HL-60 (cell line): ENCODE results near the gene UBE2S.

ENCODE experiments used
- DNase-seq, 2 experiments: peaks; one replicate each; pipeline ENCODE4 v3.0.0-alpha.2; 2010 to 2020; ENCODE audit warnings: low read depth in 1 of 2, low spot score in 1 of 2
- H3K27ac ChIP-seq: fragments of 250-450 bp; sonication (Bioruptor Pico); replicated peaks from 2 replicates; pipeline ENCODE4 v1.5.1; 2020; ENCODE audit warnings: mild to moderate bottlenecking, moderate library complexity
- H3K27me3 ChIP-seq: fragments of 250-450 bp; sonication (Bioruptor Pico); 2 replicates; pipeline ENCODE4 v1.5.1; 2021; ENCODE audit warnings: mild to moderate bottlenecking, moderate library complexity; ENCODE audit not compliant: insufficient read depth, poor library complexity, severe bottlenecking
- H3K4me3 ChIP-seq: replicated peaks from 2 replicates; pipeline ENCODE4 v1.5.1; 2011; ENCODE audit warnings: mild to moderate bottlenecking, control low read depth, low read length; ENCODE audit not compliant: insufficient read depth
- GABPA ChIP-seq: IDR thresholded peaks from 2 replicates; pipeline ENCODE4 v1.6.1; 2012; ENCODE audit warnings: low read depth
- POLR2AphosphoS5 ChIP-seq: IDR thresholded peaks from 2 replicates; pipeline ENCODE4 v1.6.1; 2012; ENCODE audit warnings: low read depth
- SPI1 ChIP-seq: IDR thresholded peaks from 2 replicates; pipeline ENCODE4 v1.6.1; 2012; ENCODE audit warnings: low read depth, mild to moderate bottlenecking, borderline replicate concordance
- TF ChIP-seq, protein P1 (sequence below): IDR thresholded peaks from 2 replicates; pipeline ENCODE4 v1.6.1; 2012; ENCODE audit warnings: low read depth; ENCODE audit not compliant: insufficient replicate concordance
- TF ChIP-seq, protein P2 (sequence below): IDR thresholded peaks from one replicate; pipeline ENCODE4 v1.5.1; 2011; ENCODE audit warnings: low read length, control low read depth, inconsistent platforms; ENCODE audit not compliant: insufficient read depth

UBE2S gene

DNA sequence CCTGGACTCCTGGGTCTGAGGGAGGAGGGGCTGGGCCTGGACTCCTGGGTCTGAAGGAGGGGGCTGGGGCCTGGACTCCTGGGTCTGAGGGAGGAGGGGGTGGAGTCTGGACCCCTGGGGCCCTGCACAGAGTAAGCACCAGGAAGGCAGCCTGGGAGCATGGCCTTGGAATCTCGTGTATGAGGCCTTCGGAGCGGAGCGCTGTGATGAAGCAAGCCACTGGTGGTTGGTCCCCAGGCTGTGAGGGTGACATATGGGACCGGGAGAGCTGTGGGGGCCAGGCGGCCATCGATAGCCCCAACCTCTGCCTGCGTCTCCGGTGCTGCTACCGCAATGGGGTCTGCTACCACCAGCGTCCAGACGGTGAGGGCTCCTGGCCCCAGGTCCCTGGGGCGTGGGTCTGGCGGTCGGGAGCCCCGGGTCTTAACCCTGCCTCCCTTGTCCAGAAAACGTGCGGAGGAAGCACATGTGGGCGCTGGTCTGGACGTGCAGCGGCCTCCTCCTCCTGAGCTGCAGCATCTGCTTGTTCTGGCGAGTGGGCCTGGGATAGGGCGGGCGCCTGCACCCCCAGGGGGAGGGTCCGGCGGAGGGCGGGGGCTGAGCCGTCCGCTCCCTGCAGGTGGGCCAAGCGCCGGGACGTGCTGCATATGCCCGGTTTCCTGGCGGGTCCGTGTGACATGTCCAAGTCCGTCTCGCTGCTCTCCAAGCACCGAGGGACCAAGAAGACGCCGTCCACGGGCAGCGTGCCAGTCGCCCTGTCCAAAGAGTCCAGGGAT lies 30.0 kb downstream of the UBE2S start:
- Histone ChIP-seq H3K27ac (no peak overlapping the region), H3K4me3 (no peak overlapping the region), H3K27me3 (peaks cover 22% of the 10 kb centered on the region)
- DNase-seq = no peak
- TF ChIP-seq POLR2AphosphoS5 (no peak), SPI1 (no peak), GABPA (no peak)
- TF ChIP-seq, protein P1, sequence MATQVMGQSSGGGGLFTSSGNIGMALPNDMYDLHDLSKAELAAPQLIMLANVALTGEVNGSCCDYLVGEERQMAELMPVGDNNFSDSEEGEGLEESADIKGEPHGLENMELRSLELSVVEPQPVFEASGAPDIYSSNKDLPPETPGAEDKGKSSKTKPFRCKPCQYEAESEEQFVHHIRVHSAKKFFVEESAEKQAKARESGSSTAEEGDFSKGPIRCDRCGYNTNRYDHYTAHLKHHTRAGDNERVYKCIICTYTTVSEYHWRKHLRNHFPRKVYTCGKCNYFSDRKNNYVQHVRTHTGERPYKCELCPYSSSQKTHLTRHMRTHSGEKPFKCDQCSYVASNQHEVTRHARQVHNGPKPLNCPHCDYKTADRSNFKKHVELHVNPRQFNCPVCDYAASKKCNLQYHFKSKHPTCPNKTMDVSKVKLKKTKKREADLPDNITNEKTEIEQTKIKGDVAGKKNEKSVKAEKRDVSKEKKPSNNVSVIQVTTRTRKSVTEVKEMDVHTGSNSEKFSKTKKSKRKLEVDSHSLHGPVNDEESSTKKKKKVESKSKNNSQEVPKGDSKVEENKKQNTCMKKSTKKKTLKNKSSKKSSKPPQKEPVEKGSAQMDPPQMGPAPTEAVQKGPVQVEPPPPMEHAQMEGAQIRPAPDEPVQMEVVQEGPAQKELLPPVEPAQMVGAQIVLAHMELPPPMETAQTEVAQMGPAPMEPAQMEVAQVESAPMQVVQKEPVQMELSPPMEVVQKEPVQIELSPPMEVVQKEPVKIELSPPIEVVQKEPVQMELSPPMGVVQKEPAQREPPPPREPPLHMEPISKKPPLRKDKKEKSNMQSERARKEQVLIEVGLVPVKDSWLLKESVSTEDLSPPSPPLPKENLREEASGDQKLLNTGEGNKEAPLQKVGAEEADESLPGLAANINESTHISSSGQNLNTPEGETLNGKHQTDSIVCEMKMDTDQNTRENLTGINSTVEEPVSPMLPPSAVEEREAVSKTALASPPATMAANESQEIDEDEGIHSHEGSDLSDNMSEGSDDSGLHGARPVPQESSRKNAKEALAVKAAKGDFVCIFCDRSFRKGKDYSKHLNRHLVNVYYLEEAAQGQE = no peak
- TF ChIP-seq, protein P2, sequence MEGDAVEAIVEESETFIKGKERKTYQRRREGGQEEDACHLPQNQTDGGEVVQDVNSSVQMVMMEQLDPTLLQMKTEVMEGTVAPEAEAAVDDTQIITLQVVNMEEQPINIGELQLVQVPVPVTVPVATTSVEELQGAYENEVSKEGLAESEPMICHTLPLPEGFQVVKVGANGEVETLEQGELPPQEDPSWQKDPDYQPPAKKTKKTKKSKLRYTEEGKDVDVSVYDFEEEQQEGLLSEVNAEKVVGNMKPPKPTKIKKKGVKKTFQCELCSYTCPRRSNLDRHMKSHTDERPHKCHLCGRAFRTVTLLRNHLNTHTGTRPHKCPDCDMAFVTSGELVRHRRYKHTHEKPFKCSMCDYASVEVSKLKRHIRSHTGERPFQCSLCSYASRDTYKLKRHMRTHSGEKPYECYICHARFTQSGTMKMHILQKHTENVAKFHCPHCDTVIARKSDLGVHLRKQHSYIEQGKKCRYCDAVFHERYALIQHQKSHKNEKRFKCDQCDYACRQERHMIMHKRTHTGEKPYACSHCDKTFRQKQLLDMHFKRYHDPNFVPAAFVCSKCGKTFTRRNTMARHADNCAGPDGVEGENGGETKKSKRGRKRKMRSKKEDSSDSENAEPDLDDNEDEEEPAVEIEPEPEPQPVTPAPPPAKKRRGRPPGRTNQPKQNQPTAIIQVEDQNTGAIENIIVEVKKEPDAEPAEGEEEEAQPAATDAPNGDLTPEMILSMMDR = no peak

GRCh38 chr19:55376241-55376933 lies 31.2 kb downstream of the UBE2S start, which contains the start of gene TMEM190:
TMEM190 (plus strand) TSS chr19:55376826; CDS start chr19:55376854, 28 bp downstream.
- Histone ChIP-seq H3K27ac (no peak within 1 kb of the TSS), H3K4me3 (no peak within 1 kb of the TSS), H3K27me3 (peaks cover 32% of the 10 kb centered on the region)
- TF ChIP-seq GABPA (no peak), POLR2AphosphoS5 (no peak), SPI1 (no peak)
- TF ChIP-seq, protein P2 = no peak
- TF ChIP-seq, protein P1 = no peak
- DNase-seq = no peak

- TF ChIP-seq SPI1 = no peak
- no peak for TF ChIP-seq POLR2AphosphoS5
- TF ChIP-seq GABPA = no peak
- TF ChIP-seq, protein P2 = no peak
- TF ChIP-seq, protein P1 = no peak
- DNase-seq = no peak
- H3K4me3 ChIP-seq = no peak overlapping the region
- no peak overlapping the region for H3K27ac ChIP-seq
- H3K27me3 ChIP-seq = peaks cover 50% of the 10 kb centered on the region
These were observed 33.4 kb downstream of the UBE2S start for GRCh38 chr19:55373993-55374757.
